Hypothalamus (tissue), 51 donors: ENCODE measurements around the gene DENND1C.
"Not testable (repeated sequence)": the region's sequence is repeated elsewhere in the genome, so short reads cannot be mapped to it uniquely, and the experiment has no call there.

Experiments
- DNase-seq, 51 donors: peaks; one replicate each; lab custom pipeline; 2025; lab: John Stamatoyannopoulos, UW

DENND1C gene

GRCh38 chr19:6458695-6459261 lies 22.8 kb downstream of the DENND1C start:
- peak in 2 of 51 donors; percentile 2 to 6 for DNase-seq

GRCh38 chr19:6457958-6458694 lies 23.5 kb downstream of the DENND1C start:
- DNase-seq = no peak

GRCh38 chr19:6455924-6456323 lies 25.7 kb downstream of the DENND1C start:
- DNase-seq = no peak

- DNase-seq = no peak
Observed at GRCh38 chr19:6453951-6454565, 27.5 kb downstream of the DENND1C start.

- DNase-seq = no peak
Observed at GRCh38 chr19:6452899-6453298, 28.7 kb downstream of the DENND1C start.

- DNase-seq = no peak
Observed at GRCh38 chr19:6452223-6452614, 29.4 kb downstream of the DENND1C start.

GRCh38 chr19:6451583-6452222 lies 29.9 kb downstream of the DENND1C start:
- no peak for DNase-seq

- DNase-seq = peak in 1 of 51 donors; percentile 39
Observed at GRCh38 chr19:6450166-6450565, 31.4 kb downstream of the DENND1C start.

GRCh38 chr19:6448045-6448444 lies 33.5 kb downstream of the DENND1C start:
- DNase-seq = no peak

GRCh38 chr19:6446452-6446851 lies 35.1 kb downstream of the DENND1C start:
- no peak for DNase-seq

GRCh38 chr19:6443986-6444385 lies 37.6 kb downstream of the DENND1C start:
- no peak for DNase-seq

- DNase-seq = no peak
Observed at GRCh38 chr19:6442087-6442688, 39.4 kb downstream of the DENND1C start.

GRCh38 chr19:6440905-6441304 lies 40.7 kb downstream of the DENND1C start:
- no peak for DNase-seq

GRCh38 chr19:6439743-6440142 lies 41.8 kb downstream of the DENND1C start:
- DNase-seq = no peak

GRCh38 chr19:6433663-6434062 lies 47.9 kb downstream of the DENND1C start, which contains the start of gene SLC25A41:
SLC25A41 (minus strand) TSS chr19:6433763; CDS start chr19:6433693, 70 bp downstream.
- no peak for DNase-seq

GRCh38 chr19:6433165-6433564 lies 48.4 kb downstream of the DENND1C start:
- DNase-seq = no peak

- DNase-seq = no peak
Observed at GRCh38 chr19:6431891-6432290, 49.7 kb downstream of the DENND1C start.

- DNase-seq = no peak
Observed at GRCh38 chr19:6429419-6430221, 52.0 kb downstream of the DENND1C start.

- DNase-seq = not testable (repeated sequence)
Observed at GRCh38 chr19:6428692-6429418, 52.7 kb downstream of the DENND1C start.
